ENCODE data around the gene KCNQ1.

KCNQ1 gene

DNA sequence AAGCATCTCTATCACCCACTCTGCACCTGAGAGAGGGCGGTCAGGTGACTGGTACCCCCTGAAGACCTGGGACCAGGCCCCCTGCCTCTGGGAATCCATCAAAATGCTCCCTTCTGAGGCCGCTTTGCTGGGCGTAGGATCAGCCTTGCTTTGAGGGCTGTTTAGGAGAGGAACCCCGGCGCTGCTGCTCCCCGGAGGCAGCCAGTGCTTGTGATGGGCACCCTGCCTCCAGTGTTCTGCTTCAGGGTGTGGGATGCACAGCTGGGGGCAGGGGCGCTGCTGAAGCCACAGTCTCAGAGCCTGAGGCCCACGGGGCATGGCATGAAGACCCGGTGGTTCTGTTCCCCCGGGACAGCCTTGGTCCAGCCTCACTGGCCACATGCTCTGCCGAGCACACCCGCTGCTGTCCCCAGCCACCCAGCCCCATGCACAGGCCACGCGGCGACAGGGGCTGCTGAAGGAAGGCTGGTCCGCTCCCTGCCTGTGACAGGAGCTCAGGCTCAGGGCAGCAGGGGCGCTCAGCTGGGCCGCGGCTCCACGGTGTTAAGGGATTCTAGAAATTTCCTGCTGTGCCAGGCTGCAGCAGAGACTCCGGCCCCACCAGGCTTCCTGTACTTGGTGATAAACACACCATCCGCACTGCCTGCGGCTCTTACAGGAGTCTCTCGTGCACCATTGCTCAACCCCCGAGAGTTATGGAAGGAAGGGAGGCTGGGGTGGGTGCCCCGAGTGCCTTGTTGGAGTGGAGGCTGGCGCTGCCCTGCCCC is 91.0 kb downstream of the KCNQ1 start:
- Histone ChIP-seq H4K20me1 (ENCODE audit: low read depth, low read length) (no peaks in the 10 kb centered on the region), H3K36me3 (ENCODE audit: low read length) (no peaks in the 10 kb centered on the region), H3K4me3 (ENCODE audit: insufficient read depth, low read length, poor library complexity, severe bottlenecking) (no peak overlapping the region), H3F3A (ENCODE audit: insufficient read depth) (no peaks in the 10 kb centered on the region), H3K9me2 (replicated peaks; ENCODE audit: insufficient read depth, low read length) (no peaks in the 10 kb centered on the region), H3K9me3 (ENCODE audit: insufficient read depth, low read length) (no peaks in the 10 kb centered on the region), H3K9ac (ENCODE audit: low read length) (no peak overlapping the region), H2AFZ (ENCODE audit: low read depth, low read length, severe bottlenecking) (no peak overlapping the region), H3K27me3 (ENCODE audit: low read length) (no peaks in the 10 kb centered on the region), H3K79me2 (ENCODE audit: insufficient read depth, low read length) (no peaks in the 10 kb centered on the region), H3K27ac (ENCODE audit: low read depth, low read length) (no peak overlapping the region), H3K4me2 (ENCODE audit: low read depth, low read length, poor library complexity, severe bottlenecking) (no peak overlapping the region)
- TF ChIP-seq, protein P1, sequence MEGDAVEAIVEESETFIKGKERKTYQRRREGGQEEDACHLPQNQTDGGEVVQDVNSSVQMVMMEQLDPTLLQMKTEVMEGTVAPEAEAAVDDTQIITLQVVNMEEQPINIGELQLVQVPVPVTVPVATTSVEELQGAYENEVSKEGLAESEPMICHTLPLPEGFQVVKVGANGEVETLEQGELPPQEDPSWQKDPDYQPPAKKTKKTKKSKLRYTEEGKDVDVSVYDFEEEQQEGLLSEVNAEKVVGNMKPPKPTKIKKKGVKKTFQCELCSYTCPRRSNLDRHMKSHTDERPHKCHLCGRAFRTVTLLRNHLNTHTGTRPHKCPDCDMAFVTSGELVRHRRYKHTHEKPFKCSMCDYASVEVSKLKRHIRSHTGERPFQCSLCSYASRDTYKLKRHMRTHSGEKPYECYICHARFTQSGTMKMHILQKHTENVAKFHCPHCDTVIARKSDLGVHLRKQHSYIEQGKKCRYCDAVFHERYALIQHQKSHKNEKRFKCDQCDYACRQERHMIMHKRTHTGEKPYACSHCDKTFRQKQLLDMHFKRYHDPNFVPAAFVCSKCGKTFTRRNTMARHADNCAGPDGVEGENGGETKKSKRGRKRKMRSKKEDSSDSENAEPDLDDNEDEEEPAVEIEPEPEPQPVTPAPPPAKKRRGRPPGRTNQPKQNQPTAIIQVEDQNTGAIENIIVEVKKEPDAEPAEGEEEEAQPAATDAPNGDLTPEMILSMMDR (IDR thresholded peaks at IDR 0.05; ENCODE audit: insufficient read depth, low read length, poor library complexity, severe bottlenecking): no peak
- TF ChIP-seq EZH2phosphoT487 (conservative IDR thresholded peaks at IDR 0.05; ENCODE audit: low read length): no peak

DNA sequence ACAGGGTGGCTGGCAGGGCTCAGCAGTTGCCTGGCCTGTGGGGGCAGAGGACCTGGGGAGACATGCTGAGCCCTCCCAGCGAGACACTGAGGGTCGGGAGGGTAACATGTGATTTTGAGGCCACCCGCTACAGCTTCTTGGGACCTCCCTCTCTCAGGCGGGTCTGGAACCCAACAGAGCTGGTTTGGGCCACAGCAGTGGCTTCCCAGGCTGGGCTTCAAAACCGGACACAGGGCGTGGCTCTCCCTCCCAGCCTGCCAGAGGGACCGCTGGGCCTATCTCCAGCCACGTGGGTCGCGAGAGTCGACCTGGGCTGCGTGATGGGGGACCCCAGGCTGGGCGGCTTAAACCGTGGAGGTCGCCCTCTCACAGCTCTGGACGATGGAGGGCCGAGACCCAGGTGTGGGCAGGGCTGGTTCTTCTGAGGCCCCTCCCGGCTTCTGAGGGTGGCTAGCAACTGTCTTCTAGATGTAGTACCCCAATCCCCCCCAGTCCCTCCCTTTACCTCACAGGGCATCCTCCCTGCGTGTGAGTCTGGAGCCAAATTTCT is 91.7 kb downstream of the KCNQ1 start:
- Histone ChIP-seq H3K27me3 (ENCODE audit: low read length) (no peaks in the 10 kb centered on the region), H3K9ac (ENCODE audit: low read length) (no peak overlapping the region), H3K27ac (ENCODE audit: low read depth, low read length) (no peak overlapping the region), H3K79me2 (ENCODE audit: insufficient read depth, low read length) (no peaks in the 10 kb centered on the region), H3K4me2 (ENCODE audit: low read depth, low read length, poor library complexity, severe bottlenecking) (no peak overlapping the region), H3K9me2 (replicated peaks; ENCODE audit: insufficient read depth, low read length) (no peaks in the 10 kb centered on the region), H4K20me1 (ENCODE audit: low read depth, low read length) (no peaks in the 10 kb centered on the region), H3K36me3 (ENCODE audit: low read length) (no peaks in the 10 kb centered on the region), H3K9me3 (ENCODE audit: insufficient read depth, low read length) (no peaks in the 10 kb centered on the region), H3F3A (ENCODE audit: insufficient read depth) (no peaks in the 10 kb centered on the region), H3K4me3 (ENCODE audit: insufficient read depth, low read length, poor library complexity, severe bottlenecking) (no peak overlapping the region), H2AFZ (ENCODE audit: low read depth, low read length, severe bottlenecking) (no peak overlapping the region)
- no peak for TF ChIP-seq EZH2phosphoT487 (conservative IDR thresholded peaks at IDR 0.05; ENCODE audit: low read length)
- TF ChIP-seq, protein P1 (IDR thresholded peaks at IDR 0.05; ENCODE audit: insufficient read depth, low read length, poor library complexity, severe bottlenecking): no peak

DNA sequence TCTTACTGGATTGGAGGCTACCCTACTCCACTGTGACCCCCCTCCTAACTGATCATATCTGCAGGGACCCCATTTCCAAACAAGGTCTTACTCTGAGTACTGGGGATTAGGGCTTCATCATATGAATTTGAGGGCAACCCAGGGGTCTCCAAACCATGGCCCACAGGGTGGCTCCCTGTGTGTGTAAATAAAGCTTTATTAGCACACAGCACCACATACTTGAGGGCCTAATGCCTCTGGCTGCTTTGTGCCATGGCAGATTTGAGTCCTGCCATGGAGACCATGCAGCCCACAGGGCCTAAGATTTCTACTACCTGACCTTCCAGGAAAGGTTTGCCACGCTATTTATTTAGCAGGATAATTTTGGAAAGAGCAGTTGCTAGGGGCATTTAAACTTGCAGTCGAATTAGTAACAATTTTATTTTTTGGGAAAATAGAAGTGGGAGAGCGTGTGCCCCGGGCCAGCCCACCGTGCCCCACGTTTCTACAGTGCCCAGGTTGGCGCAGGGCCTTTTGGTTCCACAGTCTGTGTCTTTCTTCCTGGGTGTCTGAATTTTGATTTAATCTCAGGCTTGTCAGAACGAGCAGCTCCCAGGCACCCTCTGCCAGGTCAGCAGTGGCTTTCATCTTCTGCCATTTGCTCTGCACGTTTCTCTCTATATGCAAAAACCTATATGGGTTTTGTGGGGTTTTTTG is 92.3 kb downstream of the KCNQ1 start:
- H3K9ac ChIP-seq (ENCODE audit: low read length): no peak overlapping the region
- no peak overlapping the region for H2AFZ ChIP-seq (ENCODE audit: low read depth, low read length, severe bottlenecking)
- no peaks in the 10 kb centered on the region for H3K79me2 ChIP-seq (ENCODE audit: insufficient read depth, low read length)
- H3K27ac ChIP-seq (ENCODE audit: low read depth, low read length): no peak overlapping the region
- H3F3A ChIP-seq (ENCODE audit: insufficient read depth): no peaks in the 10 kb centered on the region
- no peaks in the 10 kb centered on the region for H4K20me1 ChIP-seq (ENCODE audit: low read depth, low read length)
- H3K27me3 ChIP-seq (ENCODE audit: low read length): no peaks in the 10 kb centered on the region
- no peak for TF ChIP-seq EZH2phosphoT487 (conservative IDR thresholded peaks at IDR 0.05; ENCODE audit: low read length)
- H3K4me2 ChIP-seq (ENCODE audit: low read depth, low read length, poor library complexity, severe bottlenecking): no peak overlapping the region
- no peaks in the 10 kb centered on the region for H3K36me3 ChIP-seq (ENCODE audit: low read length)
- no peaks in the 10 kb centered on the region for H3K9me3 ChIP-seq (ENCODE audit: insufficient read depth, low read length)
- no peak overlapping the region for H3K4me3 ChIP-seq (ENCODE audit: insufficient read depth, low read length, poor library complexity, severe bottlenecking)
- no peaks in the 10 kb centered on the region for H3K9me2 ChIP-seq (replicated peaks; ENCODE audit: insufficient read depth, low read length)
